Measurements from ENCODE around the gene PPP1R3A.

GRCh38 chr7:113918946-113919345 lies at the start of gene PPP1R3A:
- TF ChIP-seq CTCF (IDR thresholded peaks at IDR 0.05; ENCODE audit: poor library complexity, severe bottlenecking) (no peak), POLR2AphosphoS5 (IDR thresholded peaks at IDR 0.05) (no peak), RAD21 (conservative IDR thresholded peaks at IDR 0.05) (no peak), REST (IDR thresholded peaks at IDR 0.05; ENCODE audit: borderline replicate concordance) (no peak)
